Right ventricle myocardium inferior (tissue), 1 donor: ENCODE data around the gene TCERG1L. TPM values are rescaled to one million over a fixed set of nuclear protein-coding genes. Genes with fewer than 3 reads are reported as not detected.
"Not testable (repeated sequence)": the region's sequence is repeated elsewhere in the genome, so short reads cannot be mapped to it uniquely, and the experiment has no call there.

Experiments
- ATAC-seq: fragments of 200-7000 bp; cut with Tn5 transposase; one replicate; pipeline ENCODE4 v1.9.1; 2020; ENCODE audit warnings: mild to moderate bottlenecking, moderate library complexity
- DNase-seq: peaks from one replicate; pipeline ENCODE4 v3.0.0; 2021; ENCODE audit errors: missing footprints
- intact Hi-C: fragments of 100-400 bp; cut with DNase I; formaldehyde crosslinking; loops from one replicate; pipeline ENCODE4 v1.11.0; 2022
- total RNA-seq: library from RNA; stranded (reverse); fragmentation: NEBNext Ultra II Directional; extraction: Animal tissue kit (Norgen Biotek cat#: 25700); gene quantifications from one replicate; pipeline ENCODE4 v1.2.1, GENCODE V29; 2021
- donor health status: DM: no; HTN: yes; CAD: no; lungs with severe emphysema.

The TCERG1L gene
- total RNA-seq, 1 donor from 2014 or later: not detected

GRCh38 chr10:131179361-131179760, 132.2 kb downstream of the TCERG1L start:
- DNase-seq: no peak
- no peak for ATAC-seq

GRCh38 chr10:131178521-131179331, 132.8 kb downstream of the TCERG1L start:
- DNase-seq: no peak
- intact Hi-C loops: no loop called here
- ATAC-seq: no peak

More at GRCh38 chr10:131179361-131179760, 132.2 kb downstream of the TCERG1L start:
- intact Hi-C loops: no loop called here

DNA sequence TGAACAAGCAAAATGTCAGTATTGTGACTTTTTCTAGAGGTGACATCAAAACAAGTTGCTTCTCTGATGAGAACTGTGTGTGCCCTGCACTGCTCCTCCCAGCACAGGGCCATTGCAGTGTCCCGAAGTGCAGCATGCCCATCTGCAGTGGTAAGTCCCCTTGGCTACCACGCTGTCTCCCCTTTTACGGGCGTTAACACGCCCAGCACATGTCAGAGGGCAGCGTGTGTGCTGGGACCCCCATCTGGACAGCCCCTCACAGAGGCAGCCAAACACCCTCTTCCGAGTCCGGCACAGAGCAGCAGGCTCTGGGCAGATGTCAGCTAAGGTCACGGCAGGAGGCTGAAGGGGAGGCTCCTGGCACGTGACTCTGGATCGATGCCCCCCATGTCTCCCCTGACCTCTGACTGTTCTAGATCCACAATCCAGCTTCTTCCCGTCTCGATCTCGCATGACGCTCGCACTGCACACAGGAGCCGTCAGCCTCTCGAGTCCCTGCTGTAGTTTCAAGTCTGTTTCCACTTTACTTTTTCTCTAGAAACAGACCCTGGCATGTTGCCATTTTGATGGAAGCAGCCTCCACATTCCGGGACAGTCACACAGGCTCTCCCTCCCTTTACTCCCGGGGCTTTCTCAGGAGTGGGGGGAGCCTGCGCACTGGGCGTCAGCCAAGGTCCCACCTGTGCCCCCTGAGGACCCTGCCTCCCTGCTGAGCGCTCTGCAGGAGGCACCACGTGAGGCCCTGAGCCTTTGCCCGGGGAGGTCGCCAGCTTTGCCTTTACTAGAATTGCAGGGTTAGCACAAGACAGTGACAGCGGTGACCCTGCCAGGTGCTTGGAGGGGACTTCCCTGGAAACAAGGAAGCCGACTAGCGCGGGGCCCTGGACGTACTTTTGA, 133.8 kb downstream of the TCERG1L start:
- ATAC-seq (no peak), DNase-seq (no peak)
- intact Hi-C loops: no loop called here

DNA sequence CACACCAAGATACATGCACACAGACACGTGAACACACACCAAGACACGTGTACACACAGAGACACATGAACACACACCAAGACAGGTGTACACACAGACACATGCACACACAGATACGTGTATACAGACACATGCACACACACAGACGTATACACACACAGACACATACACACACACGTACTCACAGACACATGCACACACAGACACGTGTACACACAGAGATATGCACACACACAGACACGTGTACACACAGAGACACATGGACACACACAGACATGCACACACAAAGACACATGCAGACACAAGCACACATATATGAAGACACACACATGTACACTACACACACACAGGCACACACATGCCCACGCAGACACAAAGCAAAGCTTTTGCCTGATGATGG, 134.6 kb downstream of the TCERG1L start:
- ATAC-seq (no peak), DNase-seq (no peak)
- intact Hi-C loops: no loop called here

DNA sequence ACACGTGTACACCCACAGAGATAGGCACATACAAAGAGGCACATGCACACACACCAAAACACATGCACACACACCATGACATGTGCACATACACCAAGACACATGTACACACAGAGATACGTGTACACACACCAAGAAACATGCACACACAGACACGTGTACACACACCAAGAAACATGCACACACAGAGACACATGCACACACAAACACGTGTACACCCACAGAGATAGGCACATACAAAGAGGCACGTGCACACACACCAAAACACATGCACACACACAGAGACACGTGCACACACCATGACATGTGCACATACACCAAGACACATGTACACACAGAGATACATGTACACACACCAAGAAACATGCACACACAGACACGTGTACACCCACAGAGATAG, 135.2 kb downstream of the TCERG1L start:
- ATAC-seq, DNase-seq, intact Hi-C loops: not testable (repeated sequence)

GRCh38 chr10:131175891-131176290, 135.6 kb downstream of the TCERG1L start:
- ATAC-seq: no peak
- no peak for DNase-seq
- intact Hi-C loops: no loop called here

DNA sequence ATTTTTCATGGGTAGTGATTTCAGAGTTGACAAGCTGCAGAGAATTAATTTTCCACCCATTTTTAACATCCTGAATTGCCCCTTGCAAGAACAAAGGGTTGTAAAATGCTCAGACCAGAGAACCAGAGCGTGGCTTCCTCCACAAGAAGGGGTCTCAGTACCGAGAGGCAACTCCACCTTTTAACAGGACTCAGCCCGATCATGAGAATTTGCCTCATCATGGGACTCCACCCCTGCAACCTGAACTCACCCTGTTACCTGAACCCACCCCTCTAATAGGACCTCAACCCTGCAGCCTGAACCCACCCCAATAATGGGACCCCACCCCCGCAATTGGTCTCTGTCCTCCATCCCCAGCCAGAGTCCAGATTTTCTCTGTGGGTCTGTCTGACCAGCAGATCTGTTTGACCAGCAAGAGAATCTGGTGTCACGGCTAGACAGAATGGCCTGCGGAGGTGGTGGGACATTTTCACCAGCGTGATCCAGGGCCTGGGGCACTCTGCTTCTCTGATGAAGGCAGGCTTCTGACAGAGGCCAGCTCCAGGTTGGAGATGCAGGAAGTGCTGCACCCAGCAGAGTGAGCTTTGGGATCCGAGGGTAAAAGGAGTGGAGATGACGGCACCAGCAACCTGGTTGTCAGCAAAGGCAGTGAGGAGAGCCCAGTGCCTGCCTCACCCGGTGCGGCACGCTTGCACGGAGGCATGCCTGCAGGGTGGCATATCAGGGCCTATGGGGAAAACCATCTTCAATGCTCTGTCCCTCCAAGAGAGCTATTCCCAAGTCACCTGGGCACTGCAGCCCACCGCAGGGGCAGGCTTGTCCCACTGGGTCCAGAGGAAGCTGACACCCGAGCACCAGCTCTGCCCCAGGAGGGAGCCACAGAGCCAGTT, 136.6 kb downstream of the TCERG1L start:
- ATAC-seq (no peak), DNase-seq (no peak)

DNA sequence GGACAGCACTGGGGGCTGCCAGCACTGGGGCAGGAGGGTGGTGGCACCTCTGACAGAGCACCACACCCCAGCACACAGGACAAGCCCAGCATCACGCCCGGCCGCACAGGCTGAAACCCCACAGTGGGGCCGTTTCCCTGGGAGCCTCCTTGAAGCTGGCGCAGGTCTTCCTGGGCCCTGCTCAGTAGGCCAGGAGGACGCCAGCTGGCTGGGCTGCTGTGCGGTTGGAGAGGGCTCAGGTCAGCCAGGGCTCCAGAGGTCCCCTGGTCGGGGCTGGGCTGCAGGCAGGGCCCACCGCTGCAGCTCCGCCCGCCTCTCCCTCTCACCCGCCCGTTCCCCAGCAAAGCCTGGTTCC, 137.3 kb downstream of the TCERG1L start:
- DNase-seq (no peak), ATAC-seq (no peak)
- intact Hi-C loops: no loop called here

More for the DNA sequence above, 136.6 kb downstream of the TCERG1L start:
- intact Hi-C loops: no loop called here

- ATAC-seq (no peak), DNase-seq (no peak)
- intact Hi-C loops: no loop called here
Measured at GRCh38 chr10:131173484-131174210, 137.9 kb downstream of the TCERG1L start.

DNA sequence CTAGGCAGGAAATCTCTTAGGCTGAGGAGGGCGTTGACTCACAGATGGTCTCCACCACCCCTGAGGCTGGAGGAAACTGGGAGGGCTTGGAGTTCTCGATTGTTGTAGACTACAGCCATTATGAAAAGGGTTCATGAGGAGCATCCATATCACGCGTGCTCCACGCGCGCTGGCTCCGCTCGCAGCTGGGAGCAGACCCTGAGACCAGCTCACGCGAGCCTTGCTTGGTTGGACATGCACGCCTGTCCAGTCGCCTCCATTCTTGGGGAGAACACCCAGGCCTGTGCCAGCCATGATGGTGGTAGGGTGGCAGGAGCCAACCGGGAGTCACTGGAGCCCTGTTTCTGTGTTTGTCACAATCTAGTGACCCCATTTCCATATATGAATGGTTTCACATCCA, 139.1 kb downstream of the TCERG1L start:
- intact Hi-C loops: no loop called here
- ATAC-seq: no peak
- DNase-seq: no peak

DNA sequence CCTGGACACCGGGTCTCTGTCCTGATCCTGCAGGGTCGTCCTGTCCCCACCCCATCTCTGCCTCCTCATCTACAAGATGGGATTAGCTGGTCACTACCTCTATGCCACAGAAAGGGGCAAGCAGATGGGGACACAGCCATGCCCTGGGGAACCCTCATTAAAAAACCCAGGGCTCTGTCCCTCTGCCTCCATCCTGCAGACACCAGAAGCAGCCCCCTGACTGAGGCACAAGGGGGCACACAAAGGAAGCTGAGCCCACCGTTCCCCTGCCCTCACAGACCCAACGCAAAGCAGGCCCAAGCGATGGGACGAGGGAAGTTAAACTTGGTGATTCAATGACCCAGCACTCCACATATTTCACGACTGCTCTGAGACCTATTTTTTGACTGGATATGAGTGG, 142.4 kb downstream of the TCERG1L start:
- DNase-seq (no peak), ATAC-seq (no peak)

GRCh38 chr10:131168238-131168875, 143.2 kb downstream of the TCERG1L start:
- ATAC-seq: peak; percentile 26
- intact Hi-C loops: no loop called here
- no peak for DNase-seq

More for the DNA sequence above, 142.4 kb downstream of the TCERG1L start:
- intact Hi-C loops: no loop called here

DNA sequence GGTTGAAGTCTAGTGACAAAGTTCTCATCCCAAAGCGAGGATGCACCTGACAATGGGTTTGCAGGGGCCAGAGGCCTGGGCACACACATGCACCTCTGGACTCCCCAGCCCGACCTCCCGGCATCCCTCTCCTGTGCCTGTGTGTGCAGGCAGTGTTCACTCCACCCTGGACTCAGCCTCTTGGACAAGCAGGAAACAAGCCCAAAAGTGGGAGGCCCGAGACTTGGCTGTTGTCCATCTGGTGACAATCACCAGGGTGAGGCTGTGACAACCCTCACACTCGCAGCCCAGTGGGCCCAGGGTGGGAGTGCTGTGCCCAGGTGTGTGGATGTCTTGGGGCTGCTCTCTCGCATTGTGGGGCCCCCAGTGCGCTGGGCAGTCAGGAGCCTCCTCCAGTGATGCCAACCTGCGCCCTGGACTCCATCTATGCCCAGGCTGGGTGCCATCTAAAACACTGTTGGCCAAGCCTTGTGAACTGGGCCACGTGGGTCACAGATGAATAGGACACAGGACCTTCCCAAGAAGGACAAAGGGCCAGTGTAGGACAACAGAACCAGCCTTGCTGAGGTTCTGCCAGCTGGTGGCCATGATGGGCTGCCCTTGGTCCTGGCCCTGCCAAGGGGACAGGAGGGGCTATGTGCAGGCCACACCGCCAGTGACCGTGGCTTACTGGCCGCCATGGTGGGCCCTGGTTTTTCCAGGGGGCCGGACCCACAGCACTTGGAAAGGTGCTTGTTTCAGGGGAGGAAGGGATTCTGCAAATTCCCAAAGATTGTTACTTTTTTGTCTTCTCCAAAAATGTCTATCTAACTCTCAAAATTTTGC, 144.3 kb downstream of the TCERG1L start:
- ATAC-seq (no peak), DNase-seq (no peak)
- intact Hi-C loops: no loop called here

DNA sequence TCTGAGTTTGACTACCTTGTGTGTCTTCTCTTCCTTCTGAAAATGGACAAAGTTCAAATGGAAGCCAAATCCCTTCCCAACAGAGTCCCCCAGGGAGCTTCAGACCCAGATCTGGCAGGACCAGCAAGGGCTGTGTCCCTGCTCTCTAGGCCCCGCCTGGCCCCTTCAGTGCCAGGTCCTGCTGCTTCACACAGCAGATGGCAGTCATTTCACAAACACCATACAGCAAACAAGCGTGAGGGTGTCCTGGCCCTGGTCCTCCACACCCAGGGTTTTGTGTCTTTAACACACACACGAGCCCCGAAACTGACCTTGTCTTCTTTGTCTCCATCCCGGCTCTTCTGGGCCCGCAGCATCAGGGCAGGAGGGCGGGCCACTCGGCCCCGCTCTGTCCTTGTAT, 145.0 kb downstream of the TCERG1L start:
- intact Hi-C loops: no loop called here
- ATAC-seq (no peak), DNase-seq (no peak)

DNA sequence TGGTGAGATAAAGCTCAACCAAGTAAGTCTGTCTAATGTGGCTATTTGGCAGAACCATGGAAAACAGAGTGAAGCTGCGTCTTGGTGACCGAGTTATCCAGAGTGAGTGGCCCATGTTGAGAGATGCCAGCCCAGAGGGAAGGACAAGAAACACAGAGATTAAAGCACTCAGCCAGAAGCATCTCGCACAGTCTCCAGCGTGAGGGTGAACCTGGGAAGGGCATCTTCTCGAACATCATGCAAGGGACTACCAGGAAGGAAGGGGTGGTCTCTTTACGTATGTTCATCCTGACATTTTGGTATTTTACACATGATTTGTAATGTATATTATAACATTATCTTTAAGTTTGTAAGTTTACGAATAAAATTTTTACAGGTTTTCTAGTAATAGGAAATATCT, 146.4 kb downstream of the TCERG1L start:
- DNase-seq (no peak), ATAC-seq (no peak)
- intact Hi-C loops: no loop called here

DNA sequence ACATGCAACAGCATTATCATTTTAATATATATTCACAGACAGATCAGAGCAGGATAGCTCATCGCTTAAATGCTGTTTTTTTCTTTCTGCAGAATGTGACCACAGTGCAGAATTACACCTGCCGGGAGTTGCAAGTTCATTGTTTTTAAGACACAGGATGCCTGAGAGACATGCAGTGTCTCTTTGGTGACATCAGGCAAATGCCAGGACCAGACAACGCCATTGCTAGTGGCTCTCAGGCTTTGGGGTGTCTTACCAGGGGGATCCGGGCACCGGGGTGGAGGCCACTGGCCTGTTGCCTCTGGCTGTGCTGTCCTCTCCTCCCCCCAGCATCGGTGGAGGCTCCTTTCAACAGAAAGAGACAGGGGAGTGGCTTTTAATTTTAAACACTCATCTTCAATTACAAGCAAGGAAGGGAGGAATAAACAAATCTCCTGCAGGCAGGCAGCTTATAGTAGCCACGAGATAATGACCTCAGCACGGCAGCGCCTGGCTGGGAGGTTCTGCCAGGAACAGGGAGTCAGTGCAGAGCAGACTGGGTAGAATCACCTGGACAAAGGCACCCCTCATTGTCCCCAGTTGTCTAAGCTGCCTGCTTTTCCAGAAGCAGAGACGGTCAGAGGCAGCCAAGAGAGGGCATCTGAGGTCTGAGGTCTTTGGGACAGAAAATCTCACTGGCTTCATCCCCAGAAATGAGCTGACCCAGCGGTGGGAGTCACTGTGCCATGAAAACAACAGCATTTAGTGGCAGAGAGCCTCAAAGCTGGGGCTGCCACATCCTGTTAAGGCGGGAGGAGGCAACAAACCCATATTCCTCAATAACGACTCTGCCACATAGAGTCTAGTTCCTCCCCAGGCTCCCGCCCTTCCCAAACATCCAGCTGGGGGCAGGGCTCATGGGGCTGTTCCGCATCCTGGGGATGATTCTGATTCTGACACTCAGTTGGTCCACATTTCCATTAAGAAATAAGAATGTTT, 148.4 kb downstream of the TCERG1L start:
- no peak for ATAC-seq
- intact Hi-C loops: no loop called here
- no peak for DNase-seq
